T-helper 2 cell treated with Interferon-gamma antibody and Interleukin-4, amounts not matched to agents 5 μg/mL and 100 μg/mL, for 36 hours (primary cell): Measurements from ENCODE around the gene CTNNA3.

ENCODE experiments used
- DNase-seq: peaks from one replicate; pipeline ENCODE4 v3.0.0; 2021; ENCODE audit warnings: low spot score
- H3K27ac Mint-ChIP-seq: one replicate; pipeline ENCODE4 v1.8.0; 2021; ENCODE audit warnings: mild to moderate bottlenecking, mixed read lengths
- H3K27me3 Mint-ChIP-seq: one replicate; pipeline ENCODE4 v1.8.0; 2021; ENCODE audit warnings: low read depth, mixed read lengths
- H3K36me3 Mint-ChIP-seq: one replicate; pipeline ENCODE4 v1.8.0; 2021; ENCODE audit warnings: low read depth, mixed read lengths
- H3K4me1 Mint-ChIP-seq: one replicate; pipeline ENCODE4 v1.8.0; 2021; ENCODE audit warnings: low read depth, mixed read lengths
- H3K4me3 Mint-ChIP-seq: one replicate; pipeline ENCODE4 v1.8.0; 2022; ENCODE audit warnings: mild to moderate bottlenecking, moderate library complexity, mixed read lengths
- H3K9me3 Mint-ChIP-seq: one replicate; pipeline ENCODE4 v1.8.0; 2021; ENCODE audit warnings: mixed read lengths

The CTNNA3 gene

GRCh38 chr10:66803174-66803573 is 892.8 kb downstream of the CTNNA3 start:
- no peaks in the 10 kb centered on the region for H3K9me3 Mint-ChIP-seq
- H3K36me3 Mint-ChIP-seq = no peaks in the 10 kb centered on the region
- no peak overlapping the region for H3K4me3 Mint-ChIP-seq
- DNase-seq = no peak
- H3K27ac Mint-ChIP-seq = no peak overlapping the region
- H3K4me1 Mint-ChIP-seq = no peaks in the 10 kb centered on the region
- H3K27me3 Mint-ChIP-seq = no peaks in the 10 kb centered on the region

GRCh38 chr10:66799474-66799873 is 896.5 kb downstream of the CTNNA3 start:
- no peaks in the 10 kb centered on the region for H3K27me3 Mint-ChIP-seq
- DNase-seq = no peak
- H3K9me3 Mint-ChIP-seq = no peaks in the 10 kb centered on the region
- no peaks in the 10 kb centered on the region for H3K4me1 Mint-ChIP-seq
- no peaks in the 10 kb centered on the region for H3K36me3 Mint-ChIP-seq
- H3K4me3 Mint-ChIP-seq = no peak overlapping the region
- H3K27ac Mint-ChIP-seq = no peak overlapping the region

- H3K4me3 Mint-ChIP-seq = no peak overlapping the region
- no peak overlapping the region for H3K27ac Mint-ChIP-seq
- DNase-seq = no peak
- H3K27me3 Mint-ChIP-seq = no peaks in the 10 kb centered on the region
- no peaks in the 10 kb centered on the region for H3K4me1 Mint-ChIP-seq
- H3K9me3 Mint-ChIP-seq = no peaks in the 10 kb centered on the region
- H3K36me3 Mint-ChIP-seq = no peaks in the 10 kb centered on the region
These were observed 900.1 kb downstream of the CTNNA3 start for GRCh38 chr10:66795866-66796265.

- Mint-ChIP-seq H3K27me3 (no peaks in the 10 kb centered on the region), H3K36me3 (no peaks in the 10 kb centered on the region), H3K27ac (no peak overlapping the region), H3K9me3 (no peaks in the 10 kb centered on the region), H3K4me1 (no peaks in the 10 kb centered on the region), H3K4me3 (no peak overlapping the region)
- no peak for DNase-seq
These were observed 903.6 kb downstream of the CTNNA3 start for GRCh38 chr10:66792441-66792840.

GRCh38 chr10:66788178-66788987 is 907.6 kb downstream of the CTNNA3 start:
- H3K36me3 Mint-ChIP-seq = no peaks in the 10 kb centered on the region
- no peaks in the 10 kb centered on the region for H3K9me3 Mint-ChIP-seq
- no peak overlapping the region for H3K27ac Mint-ChIP-seq
- H3K27me3 Mint-ChIP-seq = no peaks in the 10 kb centered on the region
- H3K4me3 Mint-ChIP-seq = no peak overlapping the region
- no peak for DNase-seq
- H3K4me1 Mint-ChIP-seq = no peaks in the 10 kb centered on the region

GRCh38 chr10:66786709-66787108 is 909.3 kb downstream of the CTNNA3 start:
- no peaks in the 10 kb centered on the region for H3K9me3 Mint-ChIP-seq
- no peak overlapping the region for H3K4me3 Mint-ChIP-seq
- no peaks in the 10 kb centered on the region for H3K36me3 Mint-ChIP-seq
- no peak for DNase-seq
- no peak overlapping the region for H3K27ac Mint-ChIP-seq
- no peaks in the 10 kb centered on the region for H3K27me3 Mint-ChIP-seq
- H3K4me1 Mint-ChIP-seq = no peaks in the 10 kb centered on the region

- Mint-ChIP-seq H3K27me3 (no peaks in the 10 kb centered on the region), H3K27ac (no peak overlapping the region), H3K9me3 (no peaks in the 10 kb centered on the region)
These were observed 911.2 kb downstream of the CTNNA3 start for GRCh38 chr10:66784770-66785169.

GRCh38 chr10:66783316-66783715 is 912.7 kb downstream of the CTNNA3 start:
- Mint-ChIP-seq H3K4me3 (no peak overlapping the region), H3K27me3 (no peaks in the 10 kb centered on the region), H3K4me1 (no peaks in the 10 kb centered on the region), H3K27ac (no peak overlapping the region), H3K36me3 (no peaks in the 10 kb centered on the region), H3K9me3 (no peaks in the 10 kb centered on the region)
- no peak for DNase-seq

More at GRCh38 chr10:66784770-66785169, 911.2 kb downstream of the CTNNA3 start:
- DNase-seq = no peak
- no peak overlapping the region for H3K4me3 Mint-ChIP-seq
- no peaks in the 10 kb centered on the region for H3K4me1 Mint-ChIP-seq
- no peaks in the 10 kb centered on the region for H3K36me3 Mint-ChIP-seq

- Mint-ChIP-seq H3K36me3 (no peaks in the 10 kb centered on the region), H3K27me3 (no peaks in the 10 kb centered on the region)
- DNase-seq = no peak
These were observed 913.2 kb downstream of the CTNNA3 start for GRCh38 chr10:66782776-66783175.

GRCh38 chr10:66782144-66782543 is 913.9 kb downstream of the CTNNA3 start:
- Mint-ChIP-seq H3K4me1 (no peaks in the 10 kb centered on the region), H3K27ac (no peak overlapping the region), H3K27me3 (no peaks in the 10 kb centered on the region), H3K36me3 (no peaks in the 10 kb centered on the region), H3K9me3 (no peaks in the 10 kb centered on the region), H3K4me3 (no peak overlapping the region)
- DNase-seq = no peak

More at GRCh38 chr10:66782776-66783175, 913.2 kb downstream of the CTNNA3 start:
- H3K4me3 Mint-ChIP-seq = no peak overlapping the region
- H3K27ac Mint-ChIP-seq = no peak overlapping the region
- no peaks in the 10 kb centered on the region for H3K4me1 Mint-ChIP-seq
- H3K9me3 Mint-ChIP-seq = no peaks in the 10 kb centered on the region

GRCh38 chr10:66780796-66781195 is 915.2 kb downstream of the CTNNA3 start:
- Mint-ChIP-seq H3K9me3 (no peaks in the 10 kb centered on the region), H3K27me3 (no peaks in the 10 kb centered on the region), H3K27ac (no peak overlapping the region), H3K36me3 (no peaks in the 10 kb centered on the region), H3K4me1 (no peaks in the 10 kb centered on the region), H3K4me3 (no peak overlapping the region)
- no peak for DNase-seq

GRCh38 chr10:66778351-66778750 is 917.6 kb downstream of the CTNNA3 start:
- no peak for DNase-seq
- Mint-ChIP-seq H3K4me3 (no peak overlapping the region), H3K36me3 (no peaks in the 10 kb centered on the region), H3K27ac (no peak overlapping the region), H3K9me3 (no peaks in the 10 kb centered on the region), H3K27me3 (no peaks in the 10 kb centered on the region), H3K4me1 (no peaks in the 10 kb centered on the region)

- H3K4me3 Mint-ChIP-seq = no peak overlapping the region
- no peak for DNase-seq
- no peaks in the 10 kb centered on the region for H3K4me1 Mint-ChIP-seq
- no peaks in the 10 kb centered on the region for H3K27me3 Mint-ChIP-seq
- H3K9me3 Mint-ChIP-seq = no peaks in the 10 kb centered on the region
- no peak overlapping the region for H3K27ac Mint-ChIP-seq
- no peaks in the 10 kb centered on the region for H3K36me3 Mint-ChIP-seq
These were observed 918.3 kb downstream of the CTNNA3 start for GRCh38 chr10:66777665-66778064.

- H3K27ac Mint-ChIP-seq = no peak overlapping the region
- DNase-seq = no peak
- no peak overlapping the region for H3K4me3 Mint-ChIP-seq
- no peaks in the 10 kb centered on the region for H3K36me3 Mint-ChIP-seq
- no peaks in the 10 kb centered on the region for H3K4me1 Mint-ChIP-seq
- H3K9me3 Mint-ChIP-seq = no peaks in the 10 kb centered on the region
- no peaks in the 10 kb centered on the region for H3K27me3 Mint-ChIP-seq
These were observed 922.5 kb downstream of the CTNNA3 start for GRCh38 chr10:66773472-66773817.
